ENCODE measurements around the gene KLHL21. TPM values are rescaled to one million over a fixed set of nuclear protein-coding genes. Genes with fewer than 3 reads are reported as not detected.

The KLHL21 gene
- total RNA-seq, 2 donors from 2014 or later, result 25.5 to 31.7 TPM

Other genes starting within 250 kb of the KLHL21 start
- 10 to 100 TPM; 17.6 to 26.5 TPM for gene ACOT7, start 209.1 kb downstream of the KLHL21 start, total RNA-seq
- gene HES2, start 182.9 kb downstream of the KLHL21 start, total RNA-seq, result under 1 TPM in 1 of 2 donors, not detected in 1; 0.14 TPM
- not detected for gene ESPN, start 178.1 kb downstream of the KLHL21 start, total RNA-seq
- 1 to 10 TPM; 7.0 to 9.2 TPM for gene TNFRSF25, start 136.7 kb downstream of the KLHL21 start, total RNA-seq
- 10 to 100 TPM in 1 of 2 donors, 1 to 10 TPM in 1; 8.9 to 13.0 TPM for gene PLEKHG5, start 111.2 kb downstream of the KLHL21 start, total RNA-seq
- 10 to 100 TPM; 21.2 to 23.9 TPM for gene NOL9, start 48.4 kb downstream of the KLHL21 start, total RNA-seq
- gene TAS1R1, start 47.6 kb downstream of the KLHL21 start, total RNA-seq, result not detected
- gene ZBTB48, start 22.9 kb downstream of the KLHL21 start, total RNA-seq, result 10 to 100 TPM; 18.6 to 19.5 TPM
- 10 to 100 TPM; 11.6 to 13.8 TPM for gene PHF13, start 10.9 kb upstream of the KLHL21 start, total RNA-seq
- 10 to 100 TPM in 1 of 2 donors, 1 to 10 TPM in 1; 9.9 to 10.5 TPM for gene THAP3, start 22.0 kb upstream of the KLHL21 start, total RNA-seq
- 10 to 100 TPM; 24.6 TPM for gene DNAJC11, start 98.9 kb upstream of the KLHL21 start, total RNA-seq
- 10 to 100 TPM; 65.1 to 76.4 TPM for gene CAMTA1, start 182.6 kb upstream of the KLHL21 start, total RNA-seq

All from posterior vena cava (tissue), 2 donors.